MM.1S (cell line): ENCODE results near the gene TMPRSS9.

Experiments used
- CTCF ChIP-seq: fragments of 300-600 bp; sonication (generic); IDR thresholded peaks from 2 replicates; pipeline ENCODE4 v1.5.1; 2016; ENCODE audit warnings: antibody characterized with exemption, low read length, mixed read lengths
- EZH2phosphoT487 ChIP-seq: fragments of 300-600 bp; sonication (generic); IDR thresholded peaks from 2 replicates; pipeline ENCODE4 v1.6.1; 2018; ENCODE audit warnings: antibody characterized with exemption, low read length

- TF ChIP-seq CTCF (no peak), EZH2phosphoT487 (no peak)
Measured at GRCh38 chr19:2329501-2329916, 30.6 kb upstream of the TMPRSS9 start.
